Measurements from ENCODE around the gene CYP2W1.

CYP2W1 gene

DNA sequence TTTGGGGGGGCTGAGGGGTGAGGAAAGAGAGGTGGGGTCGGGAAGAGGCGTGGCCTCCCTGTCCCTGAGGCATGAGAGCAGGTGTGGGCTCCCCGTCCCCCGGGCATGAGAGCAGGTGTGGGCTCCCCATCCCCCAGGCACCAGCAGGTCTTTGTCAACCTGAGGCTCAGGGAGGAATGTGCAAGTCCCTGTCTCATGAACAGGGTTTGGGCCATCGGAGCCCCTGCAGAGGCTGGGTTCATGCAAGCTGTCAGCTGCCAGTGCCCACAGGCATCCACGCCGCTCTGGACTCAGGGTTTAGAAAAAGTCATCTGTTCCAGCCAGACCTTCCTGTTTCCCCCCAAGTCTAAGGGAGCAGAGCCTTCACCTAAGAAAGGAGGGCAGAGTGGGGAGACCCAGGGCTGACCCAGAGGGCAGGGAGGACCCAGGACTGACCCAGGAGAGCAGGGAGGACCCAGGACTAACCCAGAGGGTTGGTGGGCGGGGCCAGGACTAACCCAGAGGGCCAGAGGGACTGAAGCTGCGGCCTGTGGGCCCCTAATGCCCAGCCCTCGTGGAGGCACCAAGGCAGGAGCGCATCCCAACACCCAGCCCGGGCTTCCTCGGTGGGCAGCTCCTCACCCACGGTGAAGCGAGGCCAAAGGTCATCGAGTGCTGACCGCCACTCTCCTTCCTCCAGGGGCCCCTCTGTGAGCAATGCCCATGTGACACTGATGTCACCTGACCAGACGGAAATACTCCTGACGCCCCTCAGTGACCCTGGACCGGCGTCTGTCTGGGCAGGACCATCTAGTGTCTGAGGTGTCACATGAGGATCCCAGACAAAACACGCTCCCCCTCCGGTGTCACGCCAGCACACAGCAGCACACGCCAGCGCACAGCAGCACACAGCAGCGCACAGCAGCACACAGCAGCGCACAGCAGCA, 32.5 kb downstream of the CYP2W1 start:
- no peak for DNase-seq (ENCODE audit: low read depth in 2 of 2)

DNA sequence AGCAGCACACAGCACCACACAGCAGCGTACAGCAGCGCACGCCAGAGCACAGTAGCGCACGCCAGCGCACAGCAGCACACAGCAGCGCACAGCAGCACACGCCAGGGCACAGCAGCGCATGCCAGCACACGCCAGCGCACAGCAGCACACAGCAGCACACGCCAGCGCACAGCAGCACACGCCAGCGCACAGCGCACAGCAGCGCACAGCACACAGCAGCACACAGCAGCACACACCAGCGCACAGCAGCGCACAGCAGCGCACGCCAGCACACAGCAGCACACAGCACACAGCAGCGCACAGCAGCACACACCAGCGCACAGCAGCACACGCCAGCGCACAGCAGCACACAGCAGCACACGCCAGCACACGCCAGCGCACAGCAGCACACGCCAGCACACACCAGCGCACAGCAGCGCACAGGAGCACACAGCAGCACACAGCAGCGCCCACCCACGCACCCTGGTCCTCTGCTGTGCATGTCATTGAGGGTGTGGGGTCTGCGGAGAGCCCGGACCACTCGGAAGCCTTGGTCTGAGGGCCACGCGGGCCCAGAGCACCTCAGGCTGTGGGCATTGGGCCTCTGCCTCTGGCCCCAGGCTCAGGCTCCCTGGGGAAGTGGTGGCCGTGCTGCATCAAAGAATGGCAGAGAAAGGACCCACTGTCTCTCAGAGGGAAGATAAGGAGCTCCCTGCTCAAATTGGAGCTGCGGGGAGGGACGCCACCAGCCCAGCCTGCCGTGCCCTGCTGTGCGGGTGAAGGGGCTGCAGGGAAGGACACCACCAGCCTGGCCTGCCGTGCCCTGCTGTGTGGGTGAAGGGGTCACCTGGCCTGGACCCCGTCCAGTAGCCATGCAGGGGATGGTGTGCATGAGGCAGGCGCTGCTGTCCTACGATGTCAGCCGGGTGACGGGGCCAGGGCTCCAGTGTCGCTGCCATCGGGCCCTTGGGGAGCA, 33.9 kb downstream of the CYP2W1 start:
- DNase-seq (ENCODE audit: low read depth in 2 of 2): no peak

GRCh38 chr7:1017586-1018333, 34.8 kb downstream of the CYP2W1 start:
- DNase-seq (ENCODE audit: low read depth in 2 of 2): no peak

DNA sequence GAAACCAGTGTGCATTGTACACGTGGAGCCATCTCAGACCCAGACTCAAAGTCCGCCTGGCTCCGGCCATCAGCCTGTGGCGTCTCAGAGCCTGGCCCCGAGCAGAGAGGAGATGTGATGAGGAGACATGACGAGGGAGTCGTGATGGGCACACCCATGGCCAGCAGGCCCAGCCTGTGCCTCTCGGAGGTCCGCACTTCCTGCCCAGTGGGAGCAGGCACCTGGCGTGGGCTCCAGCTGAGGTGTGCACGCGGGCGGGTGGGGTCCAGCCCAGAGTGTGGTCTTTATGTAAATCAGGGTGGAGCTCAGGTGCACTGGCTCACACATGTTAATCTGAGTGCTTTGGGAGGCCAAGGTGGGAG, 35.3 kb downstream of the CYP2W1 start:
- no peak for DNase-seq (ENCODE audit: low read depth in 2 of 2)

DNA sequence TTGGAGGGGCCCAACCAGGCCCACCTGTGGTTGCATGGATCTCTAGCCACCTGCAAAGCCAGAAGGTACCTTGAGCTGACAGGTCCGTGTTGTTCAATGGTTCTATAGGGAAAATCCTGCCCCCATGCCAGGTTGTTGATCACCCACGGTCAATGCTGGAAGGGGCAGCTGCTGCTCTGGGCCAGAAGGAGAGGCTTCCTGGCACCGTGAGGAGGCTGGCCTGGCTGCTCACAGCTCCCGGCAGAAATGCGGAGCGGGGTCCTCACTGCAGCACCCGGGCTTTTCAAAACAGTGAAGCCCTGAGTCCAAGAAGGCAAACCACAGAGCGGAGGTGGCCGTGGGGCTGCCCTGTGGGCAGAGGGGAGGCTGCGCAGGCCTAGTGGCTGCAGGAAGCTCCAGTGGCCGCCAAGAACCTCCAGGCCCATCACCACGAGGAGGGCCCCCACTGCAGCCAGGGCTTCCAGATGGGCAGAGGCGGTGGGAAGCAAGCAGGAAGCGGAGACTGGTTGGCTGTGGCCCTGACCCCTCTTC, 36.3 kb downstream of the CYP2W1 start:
- DNase-seq (ENCODE audit: low read depth in 2 of 2): no peak

DNA sequence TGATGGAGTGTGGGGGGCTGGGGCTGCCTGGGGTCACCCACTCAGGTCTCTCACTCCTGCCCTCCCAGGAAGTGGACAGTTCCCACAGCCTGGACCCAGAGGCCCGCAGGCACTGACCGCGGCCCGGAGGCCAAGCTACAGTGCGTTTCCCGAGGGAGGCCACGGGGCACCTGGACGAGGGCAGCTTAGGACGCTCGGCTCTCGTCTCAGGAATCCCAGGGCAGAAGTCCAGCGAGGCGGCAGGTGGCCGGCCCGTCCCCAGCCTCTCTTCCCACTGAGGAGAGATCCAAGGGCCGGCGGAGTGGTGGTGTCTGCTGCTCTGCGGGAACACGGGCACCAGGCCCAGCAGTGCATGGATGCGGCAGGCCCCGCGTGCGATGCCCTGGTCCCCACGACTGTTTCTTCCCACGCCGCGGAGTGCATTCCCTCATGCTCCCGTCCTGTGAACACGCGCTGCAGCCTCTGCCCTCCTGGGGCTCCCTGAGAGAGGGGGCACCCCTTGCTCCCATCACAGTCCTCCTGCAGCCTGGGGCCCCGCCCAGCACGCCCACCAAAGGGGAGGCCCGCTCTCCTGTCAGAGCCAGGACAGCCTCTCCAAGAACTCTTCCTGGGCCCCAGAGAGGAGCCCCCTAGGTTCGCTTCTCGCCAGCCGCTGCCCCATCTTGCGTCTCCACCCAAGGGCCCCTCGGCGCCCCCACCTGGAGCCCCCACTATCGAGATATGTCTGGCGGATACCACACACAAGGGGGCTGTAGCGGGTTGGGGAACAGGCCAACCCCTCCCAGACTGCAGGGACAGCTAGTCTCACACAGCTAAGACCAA, 37.0 kb downstream of the CYP2W1 start:
- no peak for DNase-seq (ENCODE audit: low read depth in 2 of 2)

- DNase-seq (ENCODE audit: low read depth in 2 of 2): no peak
Measured at GRCh38 chr7:1020849-1021251, 37.9 kb downstream of the CYP2W1 start.

DNA sequence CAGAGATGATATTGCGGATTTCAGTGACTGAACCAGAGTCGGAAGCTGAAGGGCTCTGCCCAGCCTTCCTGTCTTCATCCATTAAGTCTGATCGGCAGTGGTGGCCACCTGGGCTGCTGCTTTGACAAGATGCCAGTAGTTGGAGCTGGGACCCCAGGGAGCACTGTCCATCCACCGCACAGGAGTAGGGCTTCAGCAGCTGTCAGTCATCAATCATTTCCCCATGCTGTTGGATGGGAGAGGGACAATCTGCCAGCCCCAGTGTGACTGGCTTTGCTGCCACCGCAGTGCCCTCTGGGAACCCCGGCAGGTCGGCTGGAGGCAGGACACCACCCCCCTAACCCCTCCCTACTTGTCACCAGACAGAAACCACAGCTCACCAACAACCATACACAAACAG, 38.4 kb downstream of the CYP2W1 start:
- no peak for DNase-seq (ENCODE audit: low read depth in 2 of 2)

DNA sequence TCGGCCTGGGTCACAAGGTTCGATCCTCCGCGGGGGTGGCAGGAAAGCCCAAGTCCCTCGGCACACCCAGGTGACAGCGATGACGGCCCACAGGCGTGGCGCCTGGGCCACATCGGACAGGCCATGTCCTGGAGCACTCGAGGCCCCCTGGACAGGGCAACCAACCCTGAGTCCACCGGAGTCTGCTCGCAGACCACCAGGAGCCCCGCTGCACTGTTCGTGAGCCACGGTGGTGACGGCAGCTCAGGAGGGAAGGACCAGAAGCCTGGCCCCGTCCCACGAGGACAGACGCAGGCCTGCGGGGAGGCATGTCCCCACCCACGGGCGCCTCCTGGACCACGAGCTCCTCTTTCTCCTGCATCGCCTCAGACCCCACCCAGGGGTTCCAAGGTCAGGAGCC, 39.0 kb downstream of the CYP2W1 start:
- DNase-seq (ENCODE audit: low read depth in 2 of 2): no peak

GRCh38 chr7:1022356-1022755, 39.4 kb downstream of the CYP2W1 start:
- no peak for DNase-seq (ENCODE audit: low read depth in 2 of 2)

DNA sequence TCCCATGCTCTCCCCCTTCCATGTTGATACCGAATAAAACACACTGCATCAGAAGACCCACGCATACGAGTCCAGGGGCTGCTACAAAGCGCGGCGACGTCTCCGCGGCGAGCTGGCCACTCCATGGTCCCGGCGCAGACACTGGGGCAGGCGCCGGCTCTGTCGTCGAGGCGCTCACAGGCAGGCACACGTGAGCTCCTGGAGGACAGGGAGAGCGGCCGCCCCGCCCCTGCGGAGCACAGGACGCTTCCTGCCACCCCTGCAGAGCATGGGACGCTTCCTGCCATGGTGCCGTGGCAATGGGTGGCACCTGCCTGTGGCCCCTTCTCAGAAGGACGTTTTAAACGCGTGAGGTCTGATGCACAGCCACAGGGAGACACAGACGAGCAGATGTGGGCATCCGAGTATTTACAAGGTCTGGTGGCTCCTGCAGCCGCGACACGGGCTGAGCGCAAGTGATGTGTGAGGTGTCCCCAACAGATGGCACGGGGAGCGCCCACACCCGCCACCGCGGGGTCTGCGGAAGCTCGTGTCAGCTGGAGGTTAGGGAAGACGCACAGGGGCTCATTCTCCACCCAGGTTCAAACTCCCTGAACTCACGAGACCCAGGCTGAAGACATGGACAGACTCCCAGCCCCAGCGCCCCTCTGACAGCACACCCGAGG, 40.0 kb downstream of the CYP2W1 start:
- DNase-seq (ENCODE audit: low read depth in 2 of 2): no peak

DNA sequence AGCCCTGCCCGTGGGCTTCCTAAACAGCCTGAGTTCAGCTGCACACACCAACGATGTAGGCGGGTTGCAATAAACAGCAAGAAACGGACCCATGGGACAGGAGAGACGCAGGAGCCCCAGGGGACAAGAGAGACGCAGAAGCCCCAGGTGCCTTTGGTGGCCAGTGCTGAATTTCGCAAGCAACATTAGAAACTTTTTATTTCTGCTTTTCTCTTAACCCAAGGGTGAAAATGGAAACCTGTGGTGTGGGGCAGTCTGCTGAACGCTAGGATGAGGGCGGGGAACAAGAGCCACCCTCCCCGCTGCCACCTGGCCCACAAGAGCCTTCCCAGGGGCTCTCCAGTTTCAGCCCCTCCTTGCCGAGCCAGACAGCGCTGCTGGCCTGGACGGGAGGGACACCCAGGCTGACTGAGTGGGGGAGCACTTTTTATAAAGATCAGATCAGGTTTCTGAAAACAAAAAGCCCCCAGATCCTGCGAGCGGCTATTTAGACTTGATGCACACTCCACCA, 41.4 kb downstream of the CYP2W1 start:
- no peak for DNase-seq (ENCODE audit: low read depth in 2 of 2)

GRCh38 chr7:1024876-1025742, 42.1 kb downstream of the CYP2W1 start:
- DNase-seq (ENCODE audit: low read depth in 2 of 2): no peak

DNA sequence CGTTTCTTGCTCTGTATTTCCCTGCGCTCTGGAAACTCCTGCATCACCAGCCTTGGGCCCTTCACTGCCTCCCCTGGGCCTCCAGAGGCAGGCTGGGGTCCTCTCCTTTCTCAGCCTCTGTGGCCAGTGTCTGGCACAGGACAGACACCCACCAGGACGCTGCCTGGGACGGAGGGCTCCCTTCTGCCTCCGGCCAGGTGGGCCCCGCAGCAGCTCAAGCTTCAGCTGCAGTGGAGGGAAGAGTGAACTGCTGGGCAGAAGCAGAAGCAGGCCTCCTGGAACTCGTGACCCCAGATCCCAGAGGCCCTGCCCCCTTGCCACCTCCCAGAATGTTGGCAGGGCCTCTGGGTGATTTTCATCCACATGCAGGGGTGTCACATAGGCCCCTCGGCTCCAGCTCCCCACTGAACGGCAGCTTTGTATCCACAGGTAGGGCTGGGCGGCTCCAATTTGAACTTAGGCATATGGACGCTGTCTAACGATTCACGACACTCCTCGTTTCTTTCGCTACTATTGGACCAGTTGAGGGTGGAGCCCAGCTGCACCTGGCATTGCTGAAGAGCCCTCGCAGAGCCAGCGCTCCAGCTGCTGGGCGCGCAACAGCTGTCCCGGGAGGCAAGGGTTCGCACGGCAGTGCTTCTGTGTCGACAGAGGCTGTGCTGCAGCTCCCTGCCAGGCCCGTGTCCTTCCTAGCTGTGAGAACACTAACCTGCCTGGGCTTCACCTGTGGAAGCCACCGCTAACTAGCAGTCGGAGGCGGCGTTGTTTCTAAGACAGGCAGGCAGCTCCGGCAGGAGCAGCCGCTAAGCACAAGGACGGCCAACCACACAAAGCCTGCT, 43.0 kb downstream of the CYP2W1 start:
- DNase-seq (ENCODE audit: low read depth in 2 of 2): no peak

DNA sequence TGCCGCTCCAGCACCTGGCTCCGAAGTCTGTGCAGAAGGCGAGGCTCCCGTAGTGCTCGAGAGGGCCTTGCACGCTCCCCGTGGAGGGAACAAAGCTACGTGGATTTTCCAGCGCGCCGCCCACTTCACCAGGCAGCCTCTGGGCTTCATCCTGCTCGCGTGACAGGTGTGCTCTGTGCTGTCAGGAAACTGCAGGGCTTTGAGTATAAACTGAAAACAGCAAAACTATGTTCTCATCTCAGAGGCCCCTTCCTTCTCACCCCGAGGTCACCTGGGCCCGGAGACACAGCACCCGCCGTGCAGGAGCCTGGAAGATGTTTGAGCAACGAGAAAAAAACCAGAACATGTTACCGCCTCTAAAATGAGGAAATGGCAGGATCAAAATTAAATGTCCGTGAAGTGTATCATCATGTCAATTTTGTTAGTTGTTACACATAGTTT, 43.8 kb downstream of the CYP2W1 start:
- no peak for DNase-seq (ENCODE audit: low read depth in 2 of 2)

DNA sequence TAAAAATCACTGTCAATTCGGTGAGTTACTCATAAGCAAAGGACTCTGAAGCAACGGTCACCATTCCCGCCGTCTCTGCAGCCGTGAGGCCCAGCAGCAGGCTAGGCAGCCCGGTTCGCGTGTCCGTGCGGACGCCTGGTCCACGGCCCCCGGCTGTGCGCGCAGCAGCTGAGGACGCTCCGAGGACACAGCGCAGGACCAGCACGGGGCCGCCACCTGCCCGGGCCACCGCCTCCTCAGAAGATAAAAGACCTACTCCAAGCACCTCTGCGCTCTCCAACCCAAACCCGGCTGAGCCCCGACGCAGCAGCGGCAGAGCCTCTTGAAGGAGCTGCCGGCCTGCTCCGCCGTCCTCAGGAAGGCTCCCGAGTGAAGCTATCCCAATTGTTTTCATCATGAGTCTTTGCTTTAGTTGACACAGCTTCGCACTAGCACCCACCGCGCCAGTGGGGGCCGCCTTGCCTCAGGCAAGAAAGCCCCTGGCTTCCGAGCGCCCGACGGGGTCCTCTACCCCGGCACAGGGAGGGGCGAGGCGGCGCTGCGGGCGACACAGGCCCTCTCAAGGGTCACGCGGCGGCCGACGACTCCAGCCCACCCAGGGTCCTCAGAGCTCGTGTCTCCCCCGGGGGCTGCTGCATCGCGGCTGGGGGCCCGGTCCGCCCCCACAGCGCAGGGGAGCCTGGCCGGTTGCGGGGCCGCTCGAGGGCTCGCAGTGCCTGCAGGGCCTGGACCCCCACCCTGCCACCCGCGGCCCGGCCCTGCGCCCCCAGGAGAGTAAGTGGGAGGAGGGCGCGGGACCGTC, 44.5 kb downstream of the CYP2W1 start:
- no peak for DNase-seq (ENCODE audit: low read depth in 2 of 2)
